HG03280 (cell line): Measurements from ENCODE around the gene PITPNC1.
A peak's percentile ranks its signal among the peaks of the same experiment; 100 is the strongest.
"Not testable (repeated sequence)": the region's sequence is repeated elsewhere in the genome, so short reads cannot be mapped to it uniquely, and the experiment has no call there.

Experiments used
- ATAC-seq: cut with Tn5 transposase; IDR thresholded peaks from one replicate; pipeline ENCODE4 v1.9.1; 2021; ENCODE audit warnings: mild to moderate bottlenecking, moderate library complexity; ENCODE audit not compliant: unreplicated experiment

Gene PITPNC1

DNA sequence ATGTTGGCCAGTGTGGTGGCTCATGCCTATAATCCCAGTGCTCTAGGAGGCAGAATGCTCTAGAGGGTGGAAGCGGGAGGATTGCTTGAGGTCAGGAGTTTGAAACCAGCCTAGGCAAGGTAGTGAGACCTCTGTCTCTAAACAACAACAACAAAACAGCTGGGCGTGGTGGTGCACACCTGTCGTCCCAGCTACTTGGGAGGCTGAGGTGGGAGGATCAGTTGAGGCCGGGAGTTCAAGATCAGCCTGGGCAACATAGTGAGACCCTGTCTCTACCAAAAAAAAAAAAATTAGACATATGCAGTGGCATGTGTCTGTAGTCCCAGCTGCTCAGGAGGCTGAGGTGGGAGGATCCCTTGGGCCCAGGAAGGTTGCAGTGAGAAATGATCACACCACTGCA, 53.4 kb downstream of the PITPNC1 start:
- not testable (repeated sequence) for ATAC-seq

DNA sequence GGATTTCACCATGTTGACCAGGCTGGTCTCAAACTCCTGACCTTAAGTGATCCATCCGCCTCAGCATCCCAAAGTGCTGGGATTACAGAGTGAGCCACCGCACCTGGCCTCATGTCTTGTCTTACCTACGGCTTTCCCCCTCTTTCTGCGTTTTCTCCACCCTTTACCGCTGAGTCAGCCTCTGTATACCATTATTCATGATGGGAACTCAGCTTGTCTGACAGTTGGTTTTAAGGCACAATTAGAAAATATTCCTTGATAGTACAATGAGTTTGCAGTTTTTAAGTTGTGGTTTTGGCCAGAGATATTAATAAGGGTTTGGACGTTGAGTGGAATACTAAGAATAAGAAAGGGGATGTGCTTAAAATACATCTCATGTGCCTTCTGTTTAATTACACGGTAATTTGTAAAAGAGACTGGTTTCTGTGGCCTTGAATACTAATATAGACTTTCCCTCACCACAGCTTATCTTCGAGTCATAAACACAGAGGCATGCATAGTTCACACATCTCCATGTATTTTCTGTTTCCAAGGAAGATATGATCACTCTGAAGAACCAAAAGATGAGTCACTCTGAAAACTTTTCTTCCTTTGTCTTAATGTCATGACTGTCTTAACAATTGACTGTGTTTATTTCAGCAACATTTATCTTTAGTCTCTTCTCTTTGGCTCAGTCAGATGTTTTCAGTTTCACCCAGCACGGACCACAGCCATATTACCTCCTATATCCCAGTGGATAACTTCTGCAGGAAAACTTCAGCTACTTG, 54.4 kb downstream of the PITPNC1 start:
- ATAC-seq, result no peak

DNA sequence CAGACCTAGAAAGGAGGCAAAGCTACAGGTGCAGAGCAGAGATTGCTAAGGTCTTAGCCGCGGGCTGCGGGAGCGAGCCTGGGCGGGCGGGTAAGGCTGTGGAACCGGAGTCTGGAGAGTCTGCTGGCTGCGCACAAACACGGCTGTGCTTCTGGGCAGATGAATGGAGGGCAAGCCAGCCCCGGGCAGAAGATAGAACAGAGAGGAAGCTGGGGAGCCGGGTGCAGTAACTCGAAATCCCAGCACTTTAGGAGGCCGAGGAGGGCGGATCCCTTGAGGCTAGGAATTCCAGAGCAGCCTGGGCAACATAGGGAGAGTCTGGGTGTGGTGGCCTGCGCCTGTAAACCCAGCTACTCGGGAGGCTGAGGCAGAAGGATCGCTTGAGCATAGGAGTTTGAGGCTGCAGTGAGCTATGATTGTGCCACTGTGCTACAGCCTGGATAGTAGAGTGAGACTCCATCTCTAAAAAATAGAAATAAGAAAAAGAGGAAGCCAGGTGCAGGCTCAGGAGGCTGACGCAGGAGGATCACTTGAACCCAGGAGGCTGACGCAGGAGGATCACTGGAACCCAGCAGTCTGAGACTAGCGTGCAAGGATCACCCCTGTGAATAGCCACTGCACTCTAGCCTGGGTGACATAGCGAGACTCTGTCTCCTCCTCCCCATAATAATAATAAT, 56.3 kb downstream of the PITPNC1 start:
- no peak for ATAC-seq

DNA sequence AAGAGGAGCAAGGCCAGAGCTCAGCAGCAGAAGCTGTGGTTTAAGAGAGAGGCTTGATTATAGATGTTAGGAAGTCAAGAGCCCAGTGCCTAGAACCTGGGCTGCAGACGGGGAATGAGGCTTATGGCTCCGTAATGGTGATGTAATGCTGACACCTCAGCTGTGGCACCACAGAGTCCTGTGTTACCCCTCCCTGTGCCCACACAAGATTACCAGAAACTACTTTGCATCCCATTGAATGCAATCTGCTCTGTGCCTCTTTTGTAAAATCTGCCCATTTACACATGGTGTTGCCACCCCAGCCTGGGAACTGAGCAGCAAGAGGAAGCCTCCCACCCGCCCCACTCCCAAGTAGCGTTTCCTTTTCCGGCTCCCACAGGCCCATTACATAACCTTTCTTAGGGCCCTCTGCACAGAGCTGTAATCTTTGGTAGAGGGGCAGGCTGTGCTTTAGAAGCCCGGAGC, 57.0 kb downstream of the PITPNC1 start:
- ATAC-seq, result no peak

DNA sequence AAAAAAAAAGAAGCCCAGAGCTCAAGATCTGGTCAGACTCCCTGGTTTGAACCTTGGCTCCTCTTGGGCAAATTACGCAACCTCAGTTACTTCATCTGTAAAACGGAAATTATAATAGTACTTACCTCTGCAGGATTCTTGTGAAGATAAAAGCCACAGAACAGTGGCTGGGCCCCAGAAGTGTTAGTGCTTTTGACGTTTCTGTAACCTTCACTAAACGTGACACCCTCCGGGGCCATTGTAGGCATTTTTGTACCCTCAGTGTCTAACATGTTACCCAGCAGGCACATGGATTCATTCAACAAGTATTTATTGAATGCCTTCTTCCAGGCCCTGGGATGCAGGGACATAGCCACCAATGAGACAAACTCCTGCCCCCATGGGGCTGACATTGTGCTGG, 58.0 kb downstream of the PITPNC1 start:
- ATAC-seq, result no peak

DNA sequence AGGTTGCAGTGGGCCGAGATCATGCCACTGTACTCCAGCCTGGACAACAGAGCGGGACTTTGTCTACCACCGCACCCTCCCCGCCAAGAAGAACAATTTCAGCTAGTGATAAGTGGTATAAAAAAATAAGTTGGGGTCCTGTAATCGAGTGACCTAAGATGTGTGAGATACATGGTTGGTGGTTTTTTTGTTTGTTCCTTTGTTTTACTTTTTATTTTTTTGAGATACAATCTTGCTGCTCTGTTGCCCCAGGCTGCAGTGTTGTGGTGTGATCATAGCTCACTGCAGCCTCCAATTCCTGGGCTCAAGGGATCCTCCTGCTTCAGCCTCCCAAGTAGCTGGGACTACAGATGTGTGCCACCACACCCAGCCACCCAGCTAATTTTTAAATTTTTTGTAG, 58.7 kb downstream of the PITPNC1 start:
- no peak for ATAC-seq

DNA sequence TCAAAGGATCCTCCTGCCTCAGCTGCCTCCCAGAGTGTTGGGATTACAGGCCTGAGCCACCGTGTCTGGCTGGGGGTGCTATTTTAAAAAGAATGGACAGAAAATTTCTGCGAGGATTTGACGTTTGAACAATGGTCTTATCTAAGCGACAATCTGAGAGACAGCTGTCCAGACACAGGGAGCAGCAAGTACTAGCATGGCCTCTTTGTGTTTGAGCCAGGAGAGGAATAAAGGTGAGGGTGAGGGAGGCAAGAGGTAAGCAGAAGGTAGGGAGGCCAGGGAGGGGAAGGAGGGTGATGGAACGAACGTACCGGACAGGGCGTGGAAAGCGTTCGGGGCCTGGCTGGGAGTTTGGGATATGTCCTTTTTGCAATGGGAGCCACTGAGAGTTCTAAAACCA, 59.2 kb downstream of the PITPNC1 start:
- ATAC-seq, result no peak

DNA sequence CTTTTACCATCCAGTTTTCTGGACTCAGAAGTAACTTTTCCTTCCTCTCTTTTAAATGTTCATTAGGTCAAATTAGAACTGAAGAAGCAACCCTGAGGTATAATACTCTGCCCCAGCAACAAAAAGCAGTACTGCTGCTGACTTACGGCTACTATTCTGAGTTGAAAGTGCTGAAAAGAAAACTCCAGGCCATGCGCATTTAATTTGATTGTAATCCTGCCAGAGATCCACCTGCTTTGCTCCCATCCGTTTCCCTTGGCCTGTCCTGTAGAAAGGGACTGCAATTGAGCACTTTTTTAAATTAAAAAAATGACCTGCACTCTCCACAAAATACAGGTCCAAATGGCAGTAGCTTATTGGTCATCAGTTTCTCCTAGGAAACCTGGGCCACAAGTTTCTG, 61.6 kb downstream of the PITPNC1 start:
- no peak for ATAC-seq

DNA sequence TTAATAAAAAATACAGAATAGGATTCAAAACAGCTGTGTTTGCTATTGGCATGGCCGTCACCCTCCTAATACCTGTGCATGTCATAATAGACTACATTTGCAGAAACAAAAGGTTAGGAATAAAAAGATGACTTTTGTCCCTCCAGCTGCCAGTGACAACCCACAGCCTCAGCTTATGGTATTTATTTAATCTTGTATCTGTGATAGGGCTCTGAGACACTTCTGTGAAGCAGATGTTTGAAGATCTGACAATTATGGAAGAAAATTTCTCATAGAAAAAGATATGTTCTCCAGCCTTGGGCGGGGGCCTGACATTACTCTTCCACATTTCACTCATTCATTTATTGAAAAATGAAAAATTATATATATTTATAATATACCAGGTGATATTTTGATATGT, 62.2 kb downstream of the PITPNC1 start:
- ATAC-seq, result no peak

DNA sequence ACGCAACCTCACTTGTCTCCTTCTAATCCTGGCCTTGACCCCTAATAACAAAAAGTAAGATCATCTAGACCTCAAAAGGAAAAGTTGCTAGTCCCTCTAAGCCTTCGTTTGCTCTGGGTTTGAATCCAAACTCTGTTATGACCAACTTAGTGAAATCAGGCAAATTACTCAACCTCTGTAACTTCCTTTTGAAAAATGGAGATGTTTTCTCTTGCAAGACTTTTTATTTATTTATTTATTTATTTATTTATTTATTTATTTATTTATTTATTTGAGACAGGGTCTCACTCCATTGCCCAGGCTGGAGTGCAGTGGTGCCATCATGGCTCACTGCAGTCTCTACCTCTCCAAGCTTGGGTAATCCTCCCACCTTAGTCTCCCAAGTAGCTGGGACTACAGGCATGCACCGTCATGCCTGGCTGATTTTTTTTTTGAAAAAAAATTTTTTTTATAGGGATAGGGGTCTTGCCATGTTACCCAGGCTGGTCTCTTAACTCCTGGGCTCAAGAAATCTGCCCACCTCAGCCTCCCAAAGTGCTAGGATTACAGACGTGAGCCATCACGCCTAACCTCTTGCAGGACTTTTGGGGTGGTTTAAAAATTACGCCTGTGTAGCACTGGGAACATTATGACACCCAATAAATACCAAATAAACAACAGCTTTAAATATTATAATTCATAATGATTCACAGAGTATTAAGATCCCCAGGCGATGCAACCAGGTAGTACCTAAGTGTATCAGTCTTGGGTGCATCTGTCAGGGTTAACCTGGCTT, 63.4 kb downstream of the PITPNC1 start:
- ATAC-seq, result no peak

DNA sequence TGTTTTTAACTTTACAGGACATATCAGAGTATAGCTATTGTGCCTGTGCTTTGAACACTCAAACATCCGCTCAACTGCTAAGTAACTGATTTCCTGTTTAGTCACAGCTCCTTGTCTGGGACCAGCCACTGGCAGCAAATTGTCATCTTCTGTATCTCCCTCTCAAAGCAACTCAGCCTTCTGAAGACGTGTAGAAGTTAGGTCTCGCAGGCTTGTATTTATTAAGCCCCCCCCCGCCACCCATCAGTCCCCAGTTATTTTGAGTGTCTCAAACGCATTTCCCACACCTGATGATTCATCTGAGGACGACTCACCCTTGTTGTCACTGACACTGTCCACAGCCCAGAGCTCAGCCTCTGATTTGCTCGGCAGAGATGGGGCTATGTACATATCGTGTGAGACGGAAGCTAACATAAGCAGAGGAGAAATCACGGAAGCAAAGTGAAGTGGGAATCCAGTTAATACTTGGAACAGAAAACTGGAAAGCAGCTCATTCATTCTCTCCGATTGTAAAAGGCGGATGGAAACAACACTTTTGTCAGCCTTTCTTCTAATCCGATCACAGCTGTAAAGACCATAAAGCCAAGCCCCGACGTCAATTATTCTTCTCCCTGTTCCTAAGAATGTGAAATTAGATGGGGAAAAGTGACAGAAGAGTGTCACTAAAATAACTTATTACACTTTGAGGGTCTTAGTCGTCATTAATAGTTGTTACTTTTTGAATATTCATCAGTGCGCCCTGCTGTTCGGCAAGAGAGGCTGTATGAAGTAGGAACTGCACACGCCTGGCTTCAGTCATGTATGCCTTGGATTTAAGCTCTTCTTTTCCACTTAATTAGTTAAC, 64.2 kb downstream of the PITPNC1 start:
- ATAC-seq, result no peak

DNA sequence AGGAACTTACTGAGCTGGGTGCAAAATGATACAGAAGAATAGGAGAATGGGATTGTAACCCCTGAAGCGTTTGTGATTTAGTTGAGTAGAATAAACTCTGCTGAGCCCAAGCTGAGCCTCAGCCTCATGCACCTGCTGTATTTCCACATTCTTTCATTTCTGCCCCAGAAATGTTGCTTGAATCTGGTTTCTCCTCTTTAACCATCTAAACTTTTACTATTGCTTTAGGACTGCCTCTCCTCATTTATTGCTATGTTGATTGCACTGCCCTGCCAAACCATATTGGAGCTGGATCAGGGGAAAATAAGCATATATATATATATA, 64.8 kb downstream of the PITPNC1 start:
- ATAC-seq, result no peak

DNA sequence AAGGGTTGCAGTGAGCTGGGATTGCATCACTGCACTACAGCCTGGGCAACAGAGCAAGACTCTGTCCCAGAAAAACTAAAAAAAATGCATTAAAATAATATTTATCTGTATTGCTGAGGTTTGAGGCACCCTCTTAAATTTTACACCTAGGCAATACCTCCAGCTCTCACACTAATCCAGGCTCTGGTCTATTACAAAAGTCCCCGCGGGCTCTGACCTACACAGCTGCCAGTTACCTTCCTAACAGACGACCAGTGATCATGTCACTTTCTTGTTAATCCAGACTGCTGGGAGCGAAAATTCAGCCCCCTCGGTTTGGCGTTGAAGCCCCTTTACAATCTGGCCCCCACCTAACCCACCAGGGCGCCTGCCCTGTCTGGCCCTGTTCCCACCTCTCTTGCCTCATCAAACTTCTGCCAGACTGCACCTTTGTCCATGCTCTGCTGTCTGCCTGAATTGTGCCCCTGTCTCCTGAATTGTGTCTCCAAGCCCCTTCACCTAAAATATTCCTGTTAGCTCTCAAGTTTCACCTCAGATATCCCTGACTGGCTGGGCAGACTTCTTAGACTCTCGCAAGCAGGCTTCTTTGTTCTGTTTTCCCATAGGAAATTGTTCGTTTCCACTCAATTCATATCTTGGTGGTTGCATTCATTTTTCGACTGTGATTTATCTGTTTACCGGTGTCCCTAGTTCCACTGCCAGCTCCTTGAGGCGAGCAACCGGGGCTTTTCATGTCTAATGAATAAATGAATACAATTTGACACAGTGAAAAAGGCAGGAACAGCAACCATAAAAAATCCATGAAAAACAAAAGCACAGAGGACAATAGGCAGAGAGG, 65.9 kb downstream of the PITPNC1 start:
- ATAC-seq, result no peak

DNA sequence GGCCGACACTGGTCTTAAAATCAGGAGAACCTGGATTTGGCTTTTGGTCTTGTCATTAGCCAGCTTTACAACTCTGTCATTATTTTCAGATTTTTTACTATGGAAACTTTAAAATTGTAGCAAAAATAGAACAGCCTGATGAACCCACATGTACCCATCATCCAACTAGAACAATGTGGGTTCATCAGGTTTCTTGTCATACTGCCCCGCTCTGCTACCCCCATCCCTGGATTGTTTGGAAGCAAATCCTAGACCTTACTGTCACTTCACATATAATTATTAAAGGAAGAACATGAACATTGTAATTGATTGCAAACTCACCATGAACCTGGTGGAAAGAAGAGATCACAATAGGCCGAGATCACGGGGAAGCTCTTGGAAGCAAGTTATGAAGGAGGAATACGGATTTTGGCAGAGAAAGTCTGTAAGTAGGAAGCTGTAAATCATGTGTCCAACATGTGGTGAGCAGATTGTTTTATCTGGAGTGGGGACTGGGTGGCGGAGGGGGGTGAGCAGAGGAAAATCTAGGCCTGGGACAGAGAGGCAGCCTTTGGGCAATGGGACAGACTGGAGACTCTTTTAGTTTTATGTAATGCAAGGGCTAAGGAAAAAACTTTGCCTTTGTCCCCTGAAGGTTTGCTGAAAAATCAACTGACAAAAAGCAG, 67.0 kb downstream of the PITPNC1 start:
- no peak for ATAC-seq

DNA sequence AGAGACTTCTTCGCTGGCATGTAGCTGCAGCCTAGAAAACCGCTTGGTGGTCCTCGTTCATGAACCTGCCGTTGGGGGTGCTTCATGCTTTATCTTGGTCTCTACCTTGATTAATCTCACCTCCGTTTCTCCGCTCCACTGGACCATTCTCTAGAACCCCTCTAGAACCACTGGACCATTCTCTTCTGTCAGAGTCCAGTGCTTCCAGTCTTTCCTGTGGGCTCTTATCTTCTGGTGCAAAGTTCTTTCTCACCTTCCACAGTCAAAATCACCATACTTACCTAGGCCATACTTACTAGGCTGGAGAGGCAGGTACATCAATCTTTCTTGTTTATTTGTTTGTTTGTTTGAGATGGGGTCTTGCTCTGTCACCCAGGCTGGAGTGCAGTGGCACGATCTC, 71.4 kb downstream of the PITPNC1 start:
- ATAC-seq, result no peak

DNA sequence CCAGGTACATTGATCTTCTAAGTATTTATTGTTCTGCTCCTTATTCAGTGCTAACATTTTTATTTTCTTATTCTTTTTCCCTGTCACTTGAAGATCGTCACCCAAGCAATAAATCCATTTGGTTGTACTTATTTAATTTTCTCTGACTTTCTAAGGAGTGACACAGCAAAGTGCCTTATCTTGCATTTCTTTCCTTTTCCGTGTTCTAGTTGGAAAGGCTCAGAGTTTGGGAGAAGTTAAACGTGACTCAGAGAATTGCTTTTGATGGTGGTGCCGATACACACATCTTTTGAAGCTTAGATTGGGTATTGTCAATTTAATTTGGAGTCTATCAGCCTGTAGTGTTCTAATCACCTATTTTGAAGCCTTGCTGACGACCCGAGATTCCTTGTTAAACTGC, 72.0 kb downstream of the PITPNC1 start:
- ATAC-seq, result no peak

DNA sequence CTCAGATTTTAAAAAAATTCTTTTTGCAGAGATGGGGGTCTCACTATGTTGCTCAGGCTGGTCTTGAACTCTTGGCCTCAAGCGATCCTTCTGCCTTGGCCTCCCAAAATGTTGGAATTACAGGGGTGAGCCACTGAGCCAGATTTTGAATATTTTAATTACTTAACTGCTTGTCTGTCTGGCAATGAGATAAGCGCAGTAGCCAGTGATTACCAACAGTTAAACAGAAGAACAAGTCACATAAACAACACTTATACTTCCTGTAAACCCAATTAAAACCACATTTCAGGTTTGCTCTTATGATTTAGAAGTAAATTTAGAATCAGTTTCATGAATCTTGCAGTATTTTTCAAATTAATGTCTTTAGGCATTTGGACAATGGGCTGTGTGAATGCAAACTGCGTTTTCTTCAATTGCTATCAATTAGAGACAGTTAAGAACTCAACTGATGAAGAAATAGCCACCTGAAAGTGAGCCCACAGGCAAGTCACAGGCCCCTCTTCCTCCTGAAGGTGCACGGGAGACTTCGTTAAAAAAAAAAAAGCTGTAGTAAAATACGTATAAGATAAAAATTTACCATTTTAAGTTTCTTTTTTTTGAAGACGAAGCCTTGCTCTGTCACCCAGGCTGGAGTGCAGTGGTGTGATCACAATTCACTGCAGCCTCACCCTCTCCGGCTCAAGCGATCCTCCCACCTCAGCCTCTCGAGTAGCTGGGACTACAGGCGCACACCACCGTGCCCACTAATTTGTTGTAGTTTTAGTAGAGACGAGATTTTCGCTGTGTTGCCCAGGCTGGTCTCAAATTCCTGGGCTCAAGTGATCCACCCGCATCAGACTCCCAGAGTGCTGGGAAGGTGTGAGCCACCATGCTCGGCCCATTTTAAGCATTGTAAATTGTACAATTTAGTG, 73.0 kb downstream of the PITPNC1 start:
- no peak for ATAC-seq

DNA sequence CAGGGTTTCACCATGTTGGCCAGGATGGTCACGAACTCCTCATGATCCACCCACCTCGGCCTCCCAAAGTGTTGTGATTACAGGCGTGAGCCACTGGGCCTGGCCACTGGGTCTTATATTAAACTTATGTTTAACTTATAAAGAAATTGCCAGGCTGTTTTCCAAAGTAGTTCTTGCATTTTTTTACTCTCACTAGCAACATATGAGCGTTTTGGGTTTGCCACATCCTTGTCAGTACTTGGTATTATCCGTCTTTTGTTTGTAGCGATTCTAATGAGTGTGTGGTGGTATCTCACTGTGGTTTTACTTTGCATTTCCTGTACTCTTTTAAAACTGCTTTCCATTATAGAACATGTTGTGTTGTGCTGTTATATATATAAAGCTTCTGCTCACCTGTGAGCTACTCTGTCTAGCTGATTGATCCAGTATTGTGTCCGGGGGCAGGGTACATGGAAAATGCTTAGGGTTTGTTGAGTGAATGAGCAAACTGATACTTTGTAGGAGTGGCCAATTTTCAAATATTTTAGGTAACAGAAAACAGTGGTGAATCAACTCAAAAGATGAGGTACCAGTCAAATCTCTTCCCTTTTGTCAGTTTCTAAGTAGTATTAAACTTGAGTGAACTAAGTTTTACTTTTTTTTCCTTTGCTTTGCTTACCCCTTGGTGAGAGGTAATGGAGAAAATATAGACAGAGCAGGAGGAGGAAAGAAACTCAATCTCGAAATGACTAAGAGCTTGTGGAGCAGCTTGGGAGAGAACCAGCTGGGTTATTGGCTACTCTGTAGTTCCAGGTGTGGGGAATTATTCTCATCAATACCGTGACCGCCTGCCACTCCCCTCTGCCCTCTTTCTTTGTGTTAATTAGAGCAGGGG, 75.8 kb downstream of the PITPNC1 start:
- ATAC-seq, result peak; percentile 50
